GM12891 (cell line): ENCODE results near the gene COLEC12.

Source experiments
- POLR2A ChIP-seq: IDR thresholded peaks from 2 replicates; pipeline ENCODE4 v1.6.1; 2011; ENCODE audit warnings: low read depth, low read length, control low read depth
- TAF1 ChIP-seq: IDR thresholded peaks from 2 replicates; pipeline ENCODE4 v1.6.1; 2011; ENCODE audit warnings: low read depth, low read length, control low read depth

- TF ChIP-seq TAF1 (no peak), POLR2A (no peak)
Observed at GRCh38 chr18:267380-267687, 233.2 kb downstream of the COLEC12 start.
